T-cell (primary cell): ENCODE data around the gene WWC2. TPM values are rescaled to one million over a fixed set of nuclear protein-coding genes. Genes with fewer than 3 reads are reported as not detected.

ENCODE experiments used
- ATAC-seq, 4 experiments: fragments of 200-7000 bp in 3 of 4; fragments of 150-1000 bp in 1 of 4; cut with Tn5 transposase; replicated peaks in 1 of 4; 1 replicate in 3 of 4; 2 replicates in 1 of 4; pipeline ENCODE4 v1.10.0; 2021; ENCODE audit warnings: moderate library complexity in 3 of 4, mild to moderate bottlenecking in 2 of 4, moderate number of reproducible peaks in 1 of 4
- CTCF ChIA-PET, 2 donors: fragments of 300-600 bp; sonication (Branson Sonifier 250); formaldehyde crosslinking; loops; one replicate each; lab custom pipeline; 2022; ENCODE audit warnings: antibody characterized with exemption in 2 of 2; lab: Charles Lee
- POLR2A ChIA-PET, 2 donors: fragments of 300-600 bp; sonication (Branson Sonifier 250); formaldehyde crosslinking; loops; one replicate each; lab custom pipeline; 2022; ENCODE audit warnings: antibody characterized with exemption in 2 of 2; lab: Charles Lee
- DNase-seq, 35 experiments: peaks; one replicate each; pipeline versions ENCODE4 v3.0.0 to v3.0.0-alpha.2; 2013 to 2023
- H3K27ac ChIP-seq: one replicate; pipeline ENCODE4 v1.5.1; 2013; ENCODE audit warnings: low read length
- H3K27me3 ChIP-seq, 2 experiments: replicated peaks in 1 of 2; 1 replicate in 1 of 2; 2 replicates in 1 of 2; pipeline versions ENCODE4 v1.6.1 to v1.7.0; 2013; ENCODE audit warnings: low read length in 1 of 2, mixed read lengths in 1 of 2; ENCODE audit not compliant: control insufficient read depth in 2 of 2, insufficient read depth in 2 of 2; ENCODE audit errors: extremely low read depth in 1 of 2
- H3K36me3 ChIP-seq, 2 donors: 1 replicate in 1 of 2; 2 replicates in 1 of 2; pipeline versions ENCODE4 v1.6.1 to v1.7.0; 2013; ENCODE audit warnings: low read length in 1 of 2; ENCODE audit not compliant: control insufficient read depth in 2 of 2, insufficient read depth in 1 of 2; ENCODE audit errors: extremely low read depth in 1 of 2
- H3K4me1 ChIP-seq, 2 experiments: 1 replicate in 1 of 2; 2 replicates in 1 of 2; pipeline versions ENCODE4 v1.6.1 to v1.7.0; 2013; ENCODE audit warnings: low read length in 2 of 2, mixed read lengths in 1 of 2; ENCODE audit not compliant: insufficient read depth in 2 of 2, control insufficient read depth in 1 of 2; ENCODE audit errors: extremely low read depth in 1 of 2
- H3K4me3 ChIP-seq, 2 donors: 1 replicate in 1 of 2; 2 replicates in 1 of 2; pipeline versions ENCODE4 v1.5.1 to v1.7.0; 2013; ENCODE audit warnings: mild to moderate bottlenecking in 2 of 2, low read length in 1 of 2, moderate library complexity in 1 of 2; ENCODE audit not compliant: control insufficient read depth in 1 of 2; ENCODE audit errors: extremely low read depth in 1 of 2
- H3K9me3 ChIP-seq: 2 replicates; pipeline ENCODE4 v1.7.0; 2013
- H3K27ac Mint-ChIP-seq, 2 donors: one replicate each; pipeline ENCODE4 v1.8.0; 2020 to 2021; ENCODE audit warnings: mild to moderate bottlenecking in 2 of 2, mixed read lengths in 2 of 2
- H3K27me3 Mint-ChIP-seq, 2 donors: one replicate each; pipeline ENCODE4 v1.8.0; 2021 to 2022; ENCODE audit warnings: mixed read lengths in 2 of 2
- H3K36me3 Mint-ChIP-seq: one replicate; pipeline ENCODE4 v1.8.0; 2021; ENCODE audit warnings: mixed read lengths
- H3K4me1 Mint-ChIP-seq, 3 donors: one replicate each; pipeline ENCODE4 v1.8.0; 2020 to 2022; ENCODE audit warnings: mixed read lengths in 3 of 3, mild to moderate bottlenecking in 1 of 3
- H3K4me3 Mint-ChIP-seq, 3 donors: one replicate each; pipeline ENCODE4 v1.8.0; 2020 to 2022; ENCODE audit warnings: mild to moderate bottlenecking in 3 of 3, mixed read lengths in 3 of 3, moderate library complexity in 3 of 3
- H3K9me3 Mint-ChIP-seq, 3 donors: one replicate each; pipeline ENCODE4 v1.8.0; 2020 to 2022; ENCODE audit warnings: mixed read lengths in 3 of 3
- WGBS: methylation state at CpG from one replicate; pipeline ENCODE4 v1.1.5; 2013; ENCODE audit warnings: missing lambda C conversion rate; ENCODE audit not compliant: insufficient coverage; 5-methylcytosine and 5-hydroxymethylcytosine counted together
- total RNA-seq, 35 experiments: library from RNA in 6 of 35; stranded (reverse) in 6 of 35; fragments of 120-200 nt in 1 of 35; gene quantifications; one replicate each; pipeline versions ENCODE4 v1.2.1 to v1.2.4 and lab custom pipeline; 2013 to 2026

The WWC2 gene
- total RNA-seq, 5 donors from 2014 or later (not counting 1 experiment from before 2014, with no cell fraction given) = 5.0 to 9.1 (median 7.3) TPM

GRCh38 chr4:183329244-183329643, 230.2 kb downstream of the WWC2 start:
- peaks cover 0 to 11% (median 3%) of the 10 kb centered on the region in 3 donors for H3K9me3 Mint-ChIP-seq
- ATAC-seq (no peak), DNase-seq (no peak)
- H3K27me3 Mint-ChIP-seq = peaks cover 10 to 29% of the 10 kb centered on the region in 2 donors
- no peak overlapping the region for H3K4me3 ChIP-seq
- CTCF ChIA-PET = no interaction called here
- WGBS = 95% methylated on average over 4 of the region's 6 CpGs
- no peak overlapping the region for H3K4me3 Mint-ChIP-seq
- no peaks in the 10 kb centered on the region for H3K4me1 Mint-ChIP-seq
- no peaks in the 10 kb centered on the region for H3K36me3 ChIP-seq
- no peaks in the 10 kb centered on the region for H3K36me3 Mint-ChIP-seq
- H3K27ac Mint-ChIP-seq = no peak overlapping the region
- H3K4me1 ChIP-seq = no peaks in the 10 kb centered on the region
- H3K9me3 ChIP-seq = no peaks in the 10 kb centered on the region
- peaks cover 0 to 19% of the 10 kb centered on the region in 2 experiments for H3K27me3 ChIP-seq
- H3K27ac ChIP-seq = no peak overlapping the region
- POLR2A ChIA-PET = no interaction called here

GRCh38 chr4:183329954-183330742, 231.1 kb downstream of the WWC2 start:
- Histone ChIP-seq H3K9me3 (no peaks in the 10 kb centered on the region), H3K27me3 (peaks cover 0 to 15% of the 10 kb centered on the region in 2 experiments), H3K36me3 (no peaks in the 10 kb centered on the region), H3K4me1 (no peaks in the 10 kb centered on the region), H3K4me3 (no peak overlapping the region), H3K27ac (no peak overlapping the region)
- DNase-seq = no peak
- Mint-ChIP-seq H3K27me3 (peaks cover 10 to 29% of the 10 kb centered on the region in 2 donors), H3K9me3 (peaks cover 0 to 11% (median 3%) of the 10 kb centered on the region in 3 donors), H3K4me1 (no peaks in the 10 kb centered on the region), H3K4me3 (no peak overlapping the region), H3K36me3 (no peaks in the 10 kb centered on the region), H3K27ac (no peak overlapping the region)
- POLR2A ChIA-PET = no interaction called here
- ATAC-seq = no peak
- 76% methylated on average over 6 of the region's 10 CpGs for WGBS
- CTCF ChIA-PET = no interaction called here

- Histone ChIP-seq H3K9me3 (no peaks in the 10 kb centered on the region), H3K4me1 (no peaks in the 10 kb centered on the region), H3K27me3 (peaks cover 0 to 15% of the 10 kb centered on the region in 2 experiments), H3K27ac (no peak overlapping the region), H3K36me3 (no peaks in the 10 kb centered on the region), H3K4me3 (no peak overlapping the region)
- Mint-ChIP-seq H3K27me3 (peaks cover 10 to 29% of the 10 kb centered on the region in 2 donors), H3K4me3 (no peak overlapping the region), H3K27ac (no peak overlapping the region), H3K4me1 (peaks cover 0 to 4% (median 4%) of the 10 kb centered on the region in 3 donors), H3K36me3 (no peaks in the 10 kb centered on the region), H3K9me3 (peaks cover 0 to 11% (median 3%) of the 10 kb centered on the region in 3 donors)
- POLR2A ChIA-PET = no interaction called here
- no peak for DNase-seq
- ATAC-seq = no peak
- WGBS = 69% methylated on average over 2 of the region's 2 CpGs
- CTCF ChIA-PET = no interaction called here
Observed at GRCh38 chr4:183330841-183331240, 231.8 kb downstream of the WWC2 start.

- CTCF ChIA-PET = no interaction called here
- POLR2A ChIA-PET = no interaction called here
- Mint-ChIP-seq H3K27me3 (peaks cover 13 to 24% of the 10 kb centered on the region in 2 donors), H3K4me3 (no peak overlapping the region), H3K9me3 (peaks cover 0 to 3% (median 0%) of the 10 kb centered on the region in 3 donors), H3K4me1 (peaks cover 0 to 4% (median 4%) of the 10 kb centered on the region in 3 donors), H3K27ac (no peak overlapping the region), H3K36me3 (no peaks in the 10 kb centered on the region)
- no peaks in the 10 kb centered on the region for H3K36me3 ChIP-seq
- 84% methylated on average over 6 of the region's 11 CpGs for WGBS
- peaks cover 0 to 20% of the 10 kb centered on the region in 2 experiments for H3K27me3 ChIP-seq
- no peaks in the 10 kb centered on the region for H3K4me1 ChIP-seq
- no peak overlapping the region for H3K4me3 ChIP-seq
- DNase-seq = no peak
- H3K9me3 ChIP-seq = no peaks in the 10 kb centered on the region
- H3K27ac ChIP-seq = no peak overlapping the region
- no peak for ATAC-seq
Observed at GRCh38 chr4:183332447-183332846, 233.4 kb downstream of the WWC2 start.

GRCh38 chr4:183333202-183333601, 234.1 kb downstream of the WWC2 start:
- H3K9me3 ChIP-seq = no peaks in the 10 kb centered on the region
- H3K9me3 Mint-ChIP-seq = peaks cover 0 to 3% (median 0%) of the 10 kb centered on the region in 3 donors
- H3K36me3 Mint-ChIP-seq = no peaks in the 10 kb centered on the region
- POLR2A ChIA-PET = no interaction called here
- 90% methylated on average over 9 of the region's 9 CpGs for whole genome bisulfite sequencing
- ATAC-seq (no peak), DNase-seq (no peak)
- H3K36me3 ChIP-seq = no peaks in the 10 kb centered on the region
- H3K4me1 ChIP-seq = no peaks in the 10 kb centered on the region
- CTCF ChIA-PET = no interaction called here
- H3K4me3 Mint-ChIP-seq = no peak overlapping the region
- peaks cover 13 to 24% of the 10 kb centered on the region in 2 donors for H3K27me3 Mint-ChIP-seq
- no peak overlapping the region for H3K27ac ChIP-seq
- H3K4me3 ChIP-seq = no peak overlapping the region
- H3K27ac Mint-ChIP-seq = no peak overlapping the region
- H3K27me3 ChIP-seq = peaks cover 0 to 18% of the 10 kb centered on the region in 2 experiments
- H3K4me1 Mint-ChIP-seq = peaks cover 0 to 4% (median 4%) of the 10 kb centered on the region in 3 donors

GRCh38 chr4:183333983-183334382, 234.9 kb downstream of the WWC2 start:
- Mint-ChIP-seq H3K4me3 (no peak overlapping the region), H3K4me1 (peaks cover 0 to 4% (median 4%) of the 10 kb centered on the region in 3 donors), H3K27me3 (peaks cover 13 to 21% of the 10 kb centered on the region in 2 donors), H3K36me3 (no peaks in the 10 kb centered on the region), H3K27ac (no peak overlapping the region), H3K9me3 (peaks cover 0 to 3% (median 0%) of the 10 kb centered on the region in 3 donors)
- DNase-seq (no peak), ATAC-seq (no peak)
- WGBS = no CpG with 5 or more reads among the region's 6 CpGs
- H3K27ac ChIP-seq = no peak overlapping the region
- H3K36me3 ChIP-seq = no peaks in the 10 kb centered on the region
- no peaks in the 10 kb centered on the region for H3K4me1 ChIP-seq
- H3K4me3 ChIP-seq = no peak overlapping the region
- H3K9me3 ChIP-seq = no peaks in the 10 kb centered on the region
- CTCF ChIA-PET = no interaction called here
- POLR2A ChIA-PET = no interaction called here
- H3K27me3 ChIP-seq = peaks cover 0 to 18% of the 10 kb centered on the region in 2 experiments
